Measurements from ENCODE around the gene GJA4. TPM values are rescaled to one million over a fixed set of nuclear protein-coding genes. Genes with fewer than 3 reads are reported as not detected.
"Not testable (repeated sequence)": the region's sequence is repeated elsewhere in the genome, so short reads cannot be mapped to it uniquely, and the experiment has no call there.

The GJA4 gene
- total RNA-seq, 1 donor from 2014 or later, result 20.9 TPM

DNA sequence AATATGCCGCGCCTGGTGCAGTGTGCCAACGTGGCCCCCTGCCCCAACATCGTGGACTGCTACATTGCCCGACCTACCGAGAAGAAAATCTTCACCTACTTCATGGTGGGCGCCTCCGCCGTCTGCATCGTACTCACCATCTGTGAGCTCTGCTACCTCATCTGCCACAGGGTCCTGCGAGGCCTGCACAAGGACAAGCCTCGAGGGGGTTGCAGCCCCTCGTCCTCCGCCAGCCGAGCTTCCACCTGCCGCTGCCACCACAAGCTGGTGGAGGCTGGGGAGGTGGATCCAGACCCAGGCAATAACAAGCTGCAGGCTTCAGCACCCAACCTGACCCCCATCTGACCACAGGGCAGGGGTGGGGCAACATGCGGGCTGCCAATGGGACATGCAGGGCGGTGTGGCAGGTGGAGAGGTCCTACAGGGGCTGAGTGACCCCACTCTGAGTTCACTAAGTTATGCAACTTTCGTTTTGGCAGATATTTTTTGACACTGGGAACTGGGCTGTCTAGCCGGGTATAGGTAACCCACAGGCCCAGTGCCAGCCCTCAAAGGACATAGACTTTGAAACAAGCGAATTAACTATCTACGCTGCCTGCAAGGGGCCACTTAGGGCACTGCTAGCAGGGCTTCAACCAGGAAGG is 7.4 kb upstream of the GJA4 start:
- no peak for DNase-seq
- intact Hi-C loops (cut with DNase I), result loop anchor here (5.0 kb wide), 1 partner anchor 82 kb away; no protein-coding TSS in a partner anchor
- ATAC-seq (ENCODE audit: poor library complexity), result no peak

DNA sequence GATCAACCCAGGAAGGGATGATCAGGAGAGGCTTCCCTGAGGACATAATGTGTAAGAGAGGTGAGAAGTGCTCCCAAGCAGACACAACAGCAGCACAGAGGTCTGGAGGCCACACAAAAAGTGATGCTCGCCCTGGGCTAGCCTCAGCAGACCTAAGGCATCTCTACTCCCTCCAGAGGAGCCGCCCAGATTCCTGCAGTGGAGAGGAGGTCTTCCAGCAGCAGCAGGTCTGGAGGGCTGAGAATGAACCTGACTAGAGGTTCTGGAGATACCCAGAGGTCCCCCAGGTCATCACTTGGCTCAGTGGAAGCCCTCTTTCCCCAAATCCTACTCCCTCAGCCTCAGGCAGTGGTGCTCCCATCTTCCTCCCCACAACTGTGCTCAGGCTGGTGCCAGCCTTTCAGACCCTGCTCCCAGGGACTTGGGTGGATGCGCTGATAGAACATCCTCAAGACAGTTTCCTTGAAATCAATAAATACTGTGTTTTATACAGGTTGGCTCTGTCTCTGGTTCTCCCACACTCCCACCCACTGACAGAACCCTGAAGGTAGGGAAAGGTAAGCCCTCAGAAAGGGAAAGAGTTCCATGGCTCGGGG is 6.8 kb upstream of the GJA4 start:
- intact Hi-C loops (cut with DNase I), result loop anchor here (2.0 to 5.0 kb wide), 2 partner anchors 67 to 81 kb away; no protein-coding TSS in a partner anchor
- ATAC-seq (ENCODE audit: poor library complexity), result no peak
- no peak for DNase-seq

DNA sequence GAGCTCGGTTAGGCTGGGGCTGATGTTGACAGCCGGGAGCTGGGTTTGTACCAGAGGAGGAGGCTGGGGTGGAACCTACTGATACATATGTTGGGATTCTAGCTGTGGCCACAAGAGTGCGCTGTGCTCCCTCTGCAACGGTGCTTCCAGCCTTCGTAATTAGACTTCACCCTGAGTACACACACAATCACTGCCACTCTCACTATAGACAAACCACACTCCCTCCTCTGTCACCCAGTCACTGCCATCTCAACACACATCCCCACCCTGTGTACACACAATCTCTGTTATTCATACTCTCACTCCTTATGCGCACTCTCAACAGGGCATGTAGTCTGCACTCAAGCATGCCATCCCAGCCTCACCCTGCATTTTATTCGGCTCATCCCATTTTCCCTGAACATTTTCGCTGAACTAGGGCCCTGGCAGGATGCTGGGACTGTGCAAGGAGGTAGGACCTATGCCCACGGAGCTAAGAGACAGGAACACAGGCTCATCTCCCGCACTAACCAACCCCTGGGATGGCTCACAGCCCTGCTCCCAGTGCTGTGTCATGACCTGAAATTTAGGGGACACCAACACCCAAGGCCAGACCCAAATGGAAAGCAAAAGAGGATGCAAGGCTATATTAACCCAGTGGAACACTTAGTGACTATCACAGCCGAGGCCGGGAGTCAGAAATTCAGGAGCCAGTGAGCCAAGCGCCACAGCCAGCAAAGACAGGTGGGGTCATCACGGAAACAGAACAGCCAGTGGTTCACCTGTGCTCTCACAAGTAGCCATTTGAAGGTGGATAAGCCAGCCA is 6.1 kb upstream of the GJA4 start:
- DNase-seq (peak; percentile 77), ATAC-seq (ENCODE audit: poor library complexity) (peak; percentile 90)
- intact Hi-C loops (cut with DNase I), result loop anchor here (2.0 to 5.0 kb wide), 2 partner anchors 66 to 81 kb away; no protein-coding TSS in a partner anchor

DNA sequence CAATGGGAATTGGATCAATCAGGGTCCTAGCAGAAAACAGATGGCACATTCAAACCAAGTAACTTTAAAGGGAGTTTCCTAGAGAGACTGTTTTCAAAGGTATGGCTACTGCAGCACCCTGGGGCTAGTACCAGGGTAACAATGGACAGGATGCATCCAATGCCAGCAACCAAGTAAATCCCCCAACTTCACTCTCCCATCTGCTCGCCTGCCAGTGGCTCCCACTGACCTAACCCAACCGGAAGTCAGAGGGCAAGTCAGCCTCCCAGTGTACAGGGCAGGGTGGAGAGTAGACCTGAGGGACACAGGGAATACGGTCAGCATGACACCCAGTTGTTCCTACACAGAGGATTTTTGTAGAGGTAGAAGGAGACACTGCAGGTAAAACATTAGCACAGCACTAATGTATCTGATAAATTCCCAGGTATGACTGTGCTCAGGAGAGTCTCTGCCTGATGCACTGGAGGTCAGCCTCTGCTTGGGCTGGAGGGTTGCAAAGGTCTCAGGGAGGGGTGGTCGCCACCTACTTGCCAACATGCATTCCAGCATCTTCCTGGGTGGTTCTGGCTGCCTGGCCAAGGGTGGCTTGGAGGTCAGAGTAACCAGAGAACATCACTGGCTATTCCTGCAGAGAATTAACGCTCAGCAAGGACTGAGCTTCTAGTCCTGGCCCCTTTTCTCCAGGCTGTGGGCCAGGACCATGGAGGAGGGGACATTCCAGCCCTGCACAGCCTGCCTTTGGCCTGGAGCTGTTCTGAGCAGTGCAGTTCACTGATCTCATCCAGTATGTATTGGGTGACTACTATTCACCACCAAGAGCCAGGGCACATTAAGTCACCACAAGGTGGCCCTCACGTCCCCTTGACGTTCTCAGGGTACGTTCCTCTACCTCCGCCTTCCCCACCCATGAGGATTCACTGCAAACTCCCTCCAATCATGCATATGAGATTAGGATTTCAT is 5.1 kb upstream of the GJA4 start:
- no peak for DNase-seq
- ATAC-seq (ENCODE audit: poor library complexity), result no peak
- intact Hi-C loops (cut with DNase I), result loop anchor here (2.0 to 5.0 kb wide), 2 partner anchors 65 to 80 kb away; no protein-coding TSS in a partner anchor

DNA sequence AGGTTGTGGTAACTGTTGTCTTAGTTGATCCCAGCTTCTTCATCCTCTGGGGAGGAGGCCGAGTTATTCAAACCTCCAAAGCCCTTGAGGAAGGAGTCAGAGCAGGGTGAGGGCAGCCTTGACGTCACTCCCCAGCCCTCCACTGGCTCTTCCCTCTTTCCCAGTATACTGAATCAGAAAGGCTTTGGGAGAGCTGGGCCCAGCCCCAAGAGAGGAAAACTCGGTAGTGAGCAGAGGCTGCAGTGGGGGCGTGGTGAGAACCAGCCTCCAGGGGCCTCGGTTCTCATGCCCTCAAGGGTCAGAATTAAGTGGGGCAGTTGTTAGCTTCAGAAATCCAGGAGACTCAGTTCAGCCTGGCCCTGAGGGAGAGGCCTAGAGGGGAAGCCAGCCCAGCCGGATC is 1.8 kb upstream of the GJA4 start:
- intact Hi-C loops (cut with DNase I), result no loop called here
- ATAC-seq (ENCODE audit: poor library complexity), result peak; percentile 32

DNA sequence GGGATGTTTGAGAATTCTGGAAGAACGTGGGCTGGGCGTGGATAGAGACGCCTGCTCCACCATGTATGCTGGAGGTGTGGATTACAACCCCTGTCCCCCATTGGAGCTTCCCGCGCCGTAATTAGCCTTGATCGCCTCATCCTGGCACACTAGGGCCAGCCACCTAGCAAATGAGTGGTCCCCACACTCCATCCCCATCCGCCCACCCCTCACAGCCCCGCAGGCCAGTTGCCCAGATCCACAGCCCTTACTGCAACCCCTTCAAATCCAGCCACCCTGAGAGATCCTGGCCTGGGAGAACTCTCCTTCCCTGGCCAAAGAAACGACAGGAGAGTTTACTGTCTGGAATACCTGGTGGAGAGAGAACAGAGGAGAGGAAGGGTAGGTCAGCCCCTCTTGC is 375 bp upstream of the GJA4 start:
- DNase-seq, result no peak
- intact Hi-C loops (cut with DNase I), result no loop called here

More for the DNA sequence above, 1.8 kb upstream of the GJA4 start:
- peak; percentile 71 for DNase-seq

DNA sequence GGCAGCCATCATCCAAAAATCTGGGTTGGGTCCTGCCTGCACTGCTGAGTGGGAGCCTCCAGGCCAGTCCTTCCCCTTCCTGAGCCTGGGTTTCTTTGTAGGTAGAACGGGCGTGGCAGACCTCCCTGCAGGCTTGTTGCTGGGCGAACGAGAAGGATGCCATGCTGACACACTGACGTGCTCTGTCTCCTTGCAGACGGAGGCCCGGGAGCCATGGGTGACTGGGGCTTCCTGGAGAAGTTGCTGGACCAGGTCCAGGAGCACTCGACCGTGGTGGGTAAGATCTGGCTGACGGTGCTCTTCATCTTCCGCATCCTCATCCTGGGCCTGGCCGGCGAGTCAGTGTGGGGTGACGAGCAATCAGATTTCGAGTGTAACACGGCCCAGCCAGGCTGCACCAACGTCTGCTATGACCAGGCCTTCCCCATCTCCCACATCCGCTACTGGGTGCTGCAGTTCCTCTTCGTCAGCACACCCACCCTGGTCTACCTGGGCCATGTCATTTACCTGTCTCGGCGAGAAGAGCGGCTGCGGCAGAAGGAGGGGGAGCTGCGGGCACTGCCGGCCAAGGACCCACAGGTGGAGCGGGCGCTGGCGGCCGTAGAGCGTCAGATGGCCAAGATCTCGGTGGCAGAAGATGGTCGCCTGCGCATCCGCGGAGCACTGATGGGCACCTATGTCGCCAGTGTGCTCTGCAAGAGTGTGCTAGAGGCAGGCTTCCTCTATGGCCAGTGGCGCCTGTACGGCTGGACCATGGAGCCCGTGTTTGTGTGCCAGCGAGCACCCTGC is 1.4 kb downstream of the GJA4 start:
- intact Hi-C loops (cut with DNase I), result no loop called here
- no peak for DNase-seq
- ATAC-seq (ENCODE audit: poor library complexity), result no peak

More for the DNA sequence above, 375 bp upstream of the GJA4 start:
- ATAC-seq (ENCODE audit: poor library complexity), result no peak

DNA sequence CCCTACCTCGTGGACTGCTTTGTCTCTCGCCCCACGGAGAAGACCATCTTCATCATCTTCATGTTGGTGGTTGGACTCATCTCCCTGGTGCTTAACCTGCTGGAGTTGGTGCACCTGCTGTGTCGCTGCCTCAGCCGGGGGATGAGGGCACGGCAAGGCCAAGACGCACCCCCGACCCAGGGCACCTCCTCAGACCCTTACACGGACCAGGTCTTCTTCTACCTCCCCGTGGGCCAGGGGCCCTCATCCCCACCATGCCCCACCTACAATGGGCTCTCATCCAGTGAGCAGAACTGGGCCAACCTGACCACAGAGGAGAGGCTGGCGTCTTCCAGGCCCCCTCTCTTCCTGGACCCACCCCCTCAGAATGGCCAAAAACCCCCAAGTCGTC is 2.0 kb downstream of the GJA4 start:
- ATAC-seq (ENCODE audit: poor library complexity) (no peak), DNase-seq (no peak)
- intact Hi-C loops (cut with DNase I), result no loop called here

DNA sequence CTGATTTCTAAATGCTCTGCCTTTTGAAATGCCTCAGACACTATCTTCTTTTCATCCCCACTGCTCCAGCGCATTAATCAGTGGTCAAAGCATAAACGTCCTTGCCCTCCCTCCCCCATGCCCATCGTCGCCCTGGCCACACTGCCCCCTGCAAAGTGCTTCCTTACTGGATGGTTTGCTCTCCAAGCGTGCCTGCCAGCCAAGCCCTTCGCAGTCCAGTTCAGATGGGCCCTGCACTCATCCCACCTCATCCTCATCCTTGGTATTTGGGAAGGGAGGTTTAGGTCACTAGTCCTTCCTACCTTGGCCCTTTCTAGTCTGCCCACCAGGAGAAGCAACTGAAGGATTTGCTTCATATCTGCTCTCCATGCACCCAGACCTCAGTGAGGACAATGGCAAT is 3.1 kb downstream of the GJA4 start:
- DNase-seq (no peak), ATAC-seq (ENCODE audit: poor library complexity) (no peak)
- intact Hi-C loops (cut with DNase I), result no loop called here

DNA sequence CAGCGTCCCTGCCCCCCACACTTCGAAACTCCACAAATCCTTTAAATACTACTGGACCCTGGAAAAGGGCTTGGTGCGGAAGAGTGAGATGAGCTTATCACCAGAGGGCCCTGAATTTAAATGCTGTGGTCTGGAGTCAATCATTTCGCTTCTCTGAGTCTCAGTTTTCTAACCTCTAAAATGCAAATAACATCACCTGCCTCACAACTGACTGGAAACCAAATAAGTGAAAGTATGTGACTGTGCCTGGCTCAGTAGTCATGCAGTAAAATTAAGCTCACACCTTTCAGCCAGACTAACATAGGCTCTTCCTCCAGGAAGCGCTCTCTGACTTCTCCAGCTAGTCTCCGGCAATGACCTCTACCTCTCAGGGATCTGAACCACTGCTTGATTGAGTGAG is 4.2 kb downstream of the GJA4 start:
- no peak for ATAC-seq (ENCODE audit: poor library complexity)
- intact Hi-C loops (cut with DNase I), result no loop called here
- DNase-seq, result no peak

DNA sequence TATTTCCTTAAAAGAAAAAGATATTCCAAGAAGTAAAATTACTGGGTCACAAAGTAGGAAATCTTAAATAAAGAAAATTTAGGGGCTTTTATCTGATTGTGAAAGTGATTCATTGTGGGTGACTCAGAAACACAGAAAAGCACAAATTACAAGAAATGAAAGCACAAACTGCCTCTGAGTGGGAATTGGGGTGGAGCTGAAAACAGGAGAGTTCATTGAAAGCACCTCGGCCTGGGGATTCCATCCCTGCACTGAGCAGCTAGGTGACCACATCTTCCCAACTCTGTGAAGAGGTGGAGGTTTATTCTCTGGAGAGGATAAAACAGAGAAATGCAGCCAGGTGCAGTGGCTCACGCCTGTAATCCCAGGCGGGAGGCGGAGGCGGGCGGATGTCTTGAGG is 7.4 kb downstream of the GJA4 start:
- intact Hi-C loops (cut with DNase I), result no loop called here
- no peak for ATAC-seq (ENCODE audit: poor library complexity)
- DNase-seq, result no peak

DNA sequence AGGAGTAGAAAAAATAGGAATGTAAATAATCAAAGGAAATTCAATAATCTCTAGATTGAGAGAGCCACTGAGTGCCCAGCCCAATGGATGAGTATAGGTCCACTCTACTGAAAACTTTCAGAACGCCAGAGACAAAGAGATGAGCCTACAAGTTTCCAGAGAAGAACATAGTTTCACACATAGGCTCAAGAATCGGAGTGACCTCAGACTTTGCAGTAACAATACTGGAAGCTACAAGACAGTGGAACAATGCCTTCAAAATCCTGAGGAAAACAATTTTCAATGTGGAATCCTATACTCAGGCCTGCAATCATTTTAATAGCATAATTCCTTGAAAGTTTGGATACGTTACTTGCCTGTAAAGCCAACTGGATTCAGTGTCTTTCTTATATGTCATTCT is 11.0 kb downstream of the GJA4 start:
- intact Hi-C loops (cut with DNase I), result no loop called here
- DNase-seq (no peak), ATAC-seq (ENCODE audit: poor library complexity) (no peak)

DNA sequence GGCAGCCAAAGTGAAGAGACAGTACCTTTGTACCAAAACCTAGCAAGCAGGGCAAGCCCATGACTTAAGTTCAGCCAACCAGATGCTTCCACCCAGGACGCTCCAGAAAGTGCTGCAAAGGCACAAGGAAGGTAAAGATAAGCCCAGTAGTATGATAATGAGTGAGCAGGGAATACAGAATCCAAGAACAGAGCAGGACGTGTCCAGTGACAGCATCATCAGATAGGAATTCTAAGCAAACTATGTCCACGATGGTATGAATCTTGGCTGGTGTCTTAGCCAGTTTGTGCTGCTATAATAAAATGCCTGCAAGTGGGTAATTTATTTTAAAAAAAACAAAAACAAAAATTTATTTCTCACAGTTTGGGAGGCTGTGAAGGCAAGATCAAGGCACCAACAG is 13.6 kb downstream of the GJA4 start:
- DNase-seq, result no peak
- intact Hi-C loops (cut with DNase I), result no loop called here
- ATAC-seq (ENCODE audit: poor library complexity), result no peak

DNA sequence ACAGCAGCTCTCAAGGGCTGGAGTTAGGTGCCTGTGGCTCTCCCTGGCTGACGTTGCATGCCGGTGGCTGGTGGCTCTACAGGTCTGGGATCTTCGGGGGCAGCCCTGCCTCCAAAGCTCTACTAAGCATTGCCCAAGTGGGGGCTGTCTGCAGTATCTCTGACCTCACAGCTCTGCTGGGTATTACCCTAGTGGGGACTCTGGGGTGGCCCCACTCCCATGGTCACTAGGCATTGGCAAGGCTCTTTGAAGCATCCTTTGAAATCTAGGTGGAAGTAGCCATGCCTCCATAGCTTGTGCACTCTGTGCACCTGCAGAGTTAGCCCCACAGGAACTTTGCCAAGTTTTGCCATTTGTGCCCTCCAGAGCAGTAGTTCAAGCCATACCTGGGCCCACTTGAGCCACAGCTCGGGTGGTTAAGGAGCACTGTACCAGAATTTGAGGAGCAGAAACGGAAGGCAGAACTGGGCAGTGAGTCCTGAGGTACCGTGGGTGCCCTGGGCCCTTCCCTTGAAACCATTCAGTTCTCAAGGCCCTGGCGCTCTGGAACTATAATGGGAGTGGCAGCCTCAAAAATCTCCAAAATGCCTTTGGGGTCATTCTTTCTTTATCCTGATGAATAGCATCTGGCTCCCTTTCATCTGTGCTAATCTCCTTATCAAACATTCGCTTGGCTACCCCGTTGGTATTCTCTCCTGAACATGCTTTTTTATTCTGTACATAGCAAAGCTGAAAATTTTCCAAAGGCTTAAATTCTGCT is 15.4 kb downstream of the GJA4 start:
- DNase-seq (no peak), ATAC-seq (ENCODE audit: poor library complexity) (no peak)
- intact Hi-C loops (cut with DNase I), result no loop called here

DNA sequence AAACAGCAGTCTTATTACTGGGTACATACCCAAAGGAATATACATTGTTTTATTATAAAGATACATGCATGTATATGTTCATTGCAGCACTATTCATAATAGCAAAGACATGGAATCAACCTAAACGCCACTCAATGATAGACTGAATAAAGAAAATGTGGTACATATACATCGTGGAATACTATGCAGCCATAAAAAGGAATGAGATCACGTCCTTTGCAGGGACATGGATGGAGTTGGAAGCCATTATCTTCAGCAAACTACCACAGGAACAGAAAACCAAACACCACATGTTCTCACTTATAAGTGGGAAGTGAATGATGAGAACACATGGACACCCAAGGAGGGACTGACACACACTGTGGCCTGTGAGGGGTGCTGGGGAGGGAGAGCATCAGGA is 18.0 kb downstream of the GJA4 start:
- intact Hi-C loops (cut with DNase I); DNase-seq; ATAC-seq (ENCODE audit: poor library complexity): not testable (repeated sequence)

DNA sequence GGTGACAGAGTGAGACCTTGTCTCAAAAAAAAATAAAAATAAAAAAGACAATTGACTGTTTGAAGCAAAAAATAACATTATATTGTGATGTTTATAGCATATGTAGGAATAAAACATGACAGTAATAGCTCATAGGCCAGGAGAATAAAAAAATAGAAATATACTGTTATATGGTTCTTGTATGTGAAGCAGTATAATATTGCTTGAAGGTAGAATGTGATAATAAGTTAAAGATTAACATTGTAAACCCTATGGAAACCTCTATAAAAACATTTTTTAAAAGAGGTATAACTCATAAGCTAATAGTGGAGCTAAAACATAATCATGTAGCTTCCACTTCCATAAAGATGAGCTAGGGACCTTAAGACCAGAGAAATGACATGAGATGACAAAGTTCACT is 23.5 kb downstream of the GJA4 start:
- ATAC-seq (ENCODE audit: poor library complexity) (no peak), DNase-seq (no peak)
- intact Hi-C loops (cut with DNase I), result no loop called here

DNA sequence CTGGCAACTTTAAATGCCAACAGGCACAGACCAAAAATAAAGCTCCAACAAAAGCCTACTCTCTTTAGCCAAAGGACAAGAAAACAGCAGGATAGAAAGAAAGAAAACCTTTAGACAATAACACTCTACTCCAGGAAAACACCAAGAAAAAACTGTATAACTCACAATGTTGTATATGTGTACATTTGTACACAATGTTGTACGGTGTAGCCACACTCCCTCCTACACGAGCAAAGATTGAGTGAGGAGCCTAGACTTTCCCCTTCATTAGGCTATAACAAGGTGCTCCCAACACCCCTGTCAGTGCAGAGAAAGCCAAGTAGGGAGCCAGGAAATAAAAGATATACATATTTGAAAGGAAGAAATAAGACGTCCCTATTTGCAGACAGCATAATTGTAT is 24.0 kb downstream of the GJA4 start:
- no peak for DNase-seq
- intact Hi-C loops (cut with DNase I), result no loop called here
- ATAC-seq (ENCODE audit: poor library complexity), result no peak

Measured in Right ventricle myocardium superior (tissue), 1 donor.